Keratinocyte (primary cell): ENCODE results near the gene ALDH4A1. TPM values are rescaled to one million over a fixed set of nuclear protein-coding genes. Genes with fewer than 3 reads are reported as not detected.

ENCODE experiments used
- DNase-seq: peaks from one replicate; pipeline ENCODE4 v3.0.0-alpha.2; 2011; ENCODE audit warnings: low read depth, missing footprints, low spot score
- FAIRE-seq: peaks from 2 replicates; lab custom pipeline; 2011; peaks lifted over from hg19 to GRCh38; lab: Jason Lieb, UNC
- H2AFZ ChIP-seq: 2 replicates; pipeline ENCODE4 v1.6.0; 2012; ENCODE audit warnings: low read length, control low read depth, inconsistent platforms; ENCODE audit not compliant: control insufficient read depth
- H3K27ac ChIP-seq: 2 replicates; pipeline ENCODE4 v1.5.1; 2011; ENCODE audit warnings: low read length; ENCODE audit not compliant: control insufficient read depth, insufficient read depth
- H3K27me3 ChIP-seq: 3 replicates; pipeline ENCODE4 v1.6.0; 2011; ENCODE audit warnings: low read length; ENCODE audit not compliant: control insufficient read depth, insufficient read depth; ENCODE audit errors: extremely low read depth
- H3K36me3 ChIP-seq, 2 experiments: 2 replicates in 1 of 2; 3 replicates in 1 of 2; pipeline ENCODE4 v1.5.1; 2011; ENCODE audit warnings: low read length in 2 of 2, mild to moderate bottlenecking in 1 of 2; ENCODE audit not compliant: control insufficient read depth in 2 of 2, insufficient read depth in 2 of 2; ENCODE audit errors: extremely low read depth in 1 of 2
- H3K4me1 ChIP-seq: 3 replicates; pipeline ENCODE4 v1.5.1; 2011; ENCODE audit warnings: low read length; ENCODE audit not compliant: control insufficient read depth, insufficient read depth; ENCODE audit errors: extremely low read depth
- H3K4me2 ChIP-seq: 3 replicates; pipeline ENCODE4 v1.6.0; 2011; ENCODE audit warnings: low read depth, low read length; ENCODE audit not compliant: control insufficient read depth, insufficient read depth; ENCODE audit errors: extremely low read depth
- H3K4me3 ChIP-seq, 3 experiments: fragments of 200-600 bp in 1 of 3; sonication (generic) in 1 of 3; 2 replicates in 2 of 3; 3 replicates in 1 of 3; pipeline ENCODE4 v1.5.1; 2011 to 2016; ENCODE audit warnings: low read length in 3 of 3, mild to moderate bottlenecking in 3 of 3, control low read depth in 2 of 3, inconsistent platforms in 1 of 3, low read depth in 1 of 3, mixed read lengths in 1 of 3, mixed run types in 1 of 3, moderate library complexity in 1 of 3; ENCODE audit not compliant: control insufficient read depth in 2 of 3, insufficient read depth in 2 of 3; ENCODE audit errors: extremely low read depth in 1 of 3
- H3K79me2 ChIP-seq: 2 replicates; pipeline ENCODE4 v1.6.0; 2012; ENCODE audit warnings: low read length; ENCODE audit not compliant: control insufficient read depth, insufficient read depth
- H3K9ac ChIP-seq: 3 replicates; pipeline ENCODE4 v1.6.0; 2011; ENCODE audit warnings: low read length; ENCODE audit not compliant: control insufficient read depth, insufficient read depth; ENCODE audit errors: extremely low read depth
- H3K9me1 ChIP-seq: 3 replicates; pipeline ENCODE4 v1.6.0; 2011; ENCODE audit warnings: low read length; ENCODE audit not compliant: control insufficient read depth, insufficient read depth; ENCODE audit errors: extremely low read depth
- H3K9me3 ChIP-seq: 2 replicates; pipeline ENCODE4 v1.5.1; 2012; ENCODE audit warnings: low read depth, low read length; ENCODE audit not compliant: control insufficient read depth
- H4K20me1 ChIP-seq: 3 replicates; pipeline ENCODE4 v1.6.0; 2011; ENCODE audit warnings: low read length; ENCODE audit not compliant: control insufficient read depth, insufficient read depth; ENCODE audit errors: extremely low read depth
- CTCF ChIP-seq, 3 experiments: IDR thresholded peaks in 1 of 3; conservative IDR thresholded peaks in 1 of 3; optimal IDR thresholded peaks in 1 of 3; 2 replicates in 2 of 3; 3 replicates in 1 of 3; pipeline versions ENCODE3 to v1.5.1; 2011; ENCODE audit warnings: low read length in 3 of 3, mild to moderate bottlenecking in 3 of 3, moderate library complexity in 2 of 3, control low read depth in 1 of 3, inconsistent platforms in 1 of 3; ENCODE audit not compliant: insufficient read depth in 2 of 3; ENCODE audit errors: extremely low read depth in 1 of 3
- EZH2 ChIP-seq: IDR thresholded peaks from one replicate; pipeline ENCODE4 v1.6.1; 2012; ENCODE audit warnings: inconsistent platforms, mild to moderate bottlenecking, low read length, moderate library complexity
- dilution Hi-C: fragments of 300-500 bp; cut with MboI; formaldehyde crosslinking; loops from one replicate; pipeline ENCODE4 v1.7.0; 2020; ENCODE audit warnings: low sequenced_read_pairs; ENCODE audit not compliant: extremely low pct_ligation_motif_present
- polyA plus RNA-seq, 5 experiments: library from polyadenylated mRNA; depleted of rRNA in 3 of 5; stranded (reverse) in 3 of 5; stranded (forward) in 1 of 5; unstranded in 1 of 5; fragments of >200 nt; gene quantifications; 1 replicate in 1 of 5; 2 replicates in 3 of 5; 3 replicates in 1 of 5; pipeline versions ENCODE4 v1.2.1 to v1.2.3, GENCODE V29; 2011 to 2012; ENCODE audit warnings: missing spikeins in 2 of 5, low read depth in 1 of 5, low replicate concordance in 1 of 5

ALDH4A1 gene
- polyA plus RNA-seq, 1 donor (not counting 4 experiments of a cell fraction or from before 2014, with no cell fraction given), result 52.7 TPM

- no peak for FAIRE-seq
- dilution Hi-C loops, result no loop called here
- no peak overlapping the region for H3K4me3 ChIP-seq
- no peak overlapping the region for H3K4me2 ChIP-seq
- H3K9me1 ChIP-seq, result no peaks in the 10 kb centered on the region
- H3K9ac ChIP-seq, result no peak overlapping the region
- H3K36me3 ChIP-seq, result peaks cover 39 to 59% of the 10 kb centered on the region in 2 experiments
- TF ChIP-seq EZH2 (no peak), CTCF (optimal IDR thresholded peaks at IDR 0.05 in 1 of 3, IDR thresholded peaks at IDR 0.05 in 1 of 3, conservative IDR thresholded peaks at IDR 0.05 in 1 of 3; ENCODE audit: extremely low read depth in 1 of 3, insufficient read depth in 2 of 3, low read length in 3 of 3) (peak; percentile 41 to 83 (median 56))
- H3K27ac ChIP-seq, result no peak overlapping the region
- H3K27me3 ChIP-seq, result no peaks in the 10 kb centered on the region
- no peak for DNase-seq
- no peaks in the 10 kb centered on the region for H3K9me3 ChIP-seq
- H3K79me2 ChIP-seq, result peaks cover 31% of the 10 kb centered on the region
- no peak overlapping the region for H2AFZ ChIP-seq
- peaks cover 3% of the 10 kb centered on the region for H4K20me1 ChIP-seq
- peaks cover 17% of the 10 kb centered on the region for H3K4me1 ChIP-seq
These were observed 4.9 kb upstream of the ALDH4A1 start for GRCh38 chr1:18907021-18907916.

GRCh38 chr1:18903291-18903756 lies 969 bp upstream of the ALDH4A1 start:
- peaks cover 3% of the 10 kb centered on the region for H4K20me1 ChIP-seq
- peak; percentile 68 for FAIRE-seq
- H3K4me1 ChIP-seq, result peaks cover 48% of the 10 kb centered on the region
- TF ChIP-seq EZH2 (no peak), CTCF (optimal IDR thresholded peaks at IDR 0.05 in 1 of 3, IDR thresholded peaks at IDR 0.05 in 1 of 3, conservative IDR thresholded peaks at IDR 0.05 in 1 of 3; ENCODE audit: extremely low read depth in 1 of 3, insufficient read depth in 2 of 3, low read length in 3 of 3) (no peak)
- H3K79me2 ChIP-seq, result peaks cover 31% of the 10 kb centered on the region
- no peak overlapping the region for H2AFZ ChIP-seq
- DNase-seq, result no peak
- peaks cover 14 to 27% of the 10 kb centered on the region in 2 experiments for H3K36me3 ChIP-seq
- no peaks in the 10 kb centered on the region for H3K9me1 ChIP-seq
- peak overlapping the region; percentile 85 for H3K4me2 ChIP-seq
- peak overlapping the region; percentile 79 to 92 (median 81) for H3K4me3 ChIP-seq
- H3K9ac ChIP-seq, result peak overlapping the region; percentile 93
- H3K27me3 ChIP-seq, result no peaks in the 10 kb centered on the region
- dilution Hi-C loops, result no loop called here
- peak overlapping the region; percentile 98 for H3K27ac ChIP-seq
- no peaks in the 10 kb centered on the region for H3K9me3 ChIP-seq
